Measurements from ENCODE around the gene DOCK11.

Gene DOCK11

DNA sequence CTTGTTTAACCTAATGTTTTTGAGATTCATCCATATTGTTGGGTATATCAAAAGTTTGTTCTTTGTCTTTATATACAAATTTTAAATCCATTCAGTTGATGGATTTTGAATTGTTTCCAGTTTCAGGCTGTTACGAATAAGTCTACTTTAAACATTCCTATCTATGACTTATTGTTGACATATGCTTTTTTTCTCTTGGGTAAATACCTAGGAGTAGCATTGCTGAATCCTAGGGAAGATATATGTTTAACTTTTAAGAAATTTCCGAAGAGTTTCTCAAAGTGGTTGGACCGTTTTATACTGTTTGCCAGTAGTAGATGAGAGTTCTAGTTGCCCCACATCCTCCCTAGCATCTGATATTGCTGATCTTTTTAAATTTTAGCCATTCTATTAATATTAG lies 170.9 kb downstream of the DOCK11 start:
- TF ChIP-seq, protein P1, sequence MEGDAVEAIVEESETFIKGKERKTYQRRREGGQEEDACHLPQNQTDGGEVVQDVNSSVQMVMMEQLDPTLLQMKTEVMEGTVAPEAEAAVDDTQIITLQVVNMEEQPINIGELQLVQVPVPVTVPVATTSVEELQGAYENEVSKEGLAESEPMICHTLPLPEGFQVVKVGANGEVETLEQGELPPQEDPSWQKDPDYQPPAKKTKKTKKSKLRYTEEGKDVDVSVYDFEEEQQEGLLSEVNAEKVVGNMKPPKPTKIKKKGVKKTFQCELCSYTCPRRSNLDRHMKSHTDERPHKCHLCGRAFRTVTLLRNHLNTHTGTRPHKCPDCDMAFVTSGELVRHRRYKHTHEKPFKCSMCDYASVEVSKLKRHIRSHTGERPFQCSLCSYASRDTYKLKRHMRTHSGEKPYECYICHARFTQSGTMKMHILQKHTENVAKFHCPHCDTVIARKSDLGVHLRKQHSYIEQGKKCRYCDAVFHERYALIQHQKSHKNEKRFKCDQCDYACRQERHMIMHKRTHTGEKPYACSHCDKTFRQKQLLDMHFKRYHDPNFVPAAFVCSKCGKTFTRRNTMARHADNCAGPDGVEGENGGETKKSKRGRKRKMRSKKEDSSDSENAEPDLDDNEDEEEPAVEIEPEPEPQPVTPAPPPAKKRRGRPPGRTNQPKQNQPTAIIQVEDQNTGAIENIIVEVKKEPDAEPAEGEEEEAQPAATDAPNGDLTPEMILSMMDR (IDR thresholded peaks at IDR 0.05; ENCODE audit: low read depth, low read length, missing control alignments): no peak
- in situ Hi-C loops (cut with HindIII; ENCODE audit: low sequenced_read_pairs): no loop called here
- no peak overlapping the region for H3K4me3 ChIP-seq (ENCODE audit: low read depth, low read length)
- DNase-seq (ENCODE audit: low read depth): no peak

DNA sequence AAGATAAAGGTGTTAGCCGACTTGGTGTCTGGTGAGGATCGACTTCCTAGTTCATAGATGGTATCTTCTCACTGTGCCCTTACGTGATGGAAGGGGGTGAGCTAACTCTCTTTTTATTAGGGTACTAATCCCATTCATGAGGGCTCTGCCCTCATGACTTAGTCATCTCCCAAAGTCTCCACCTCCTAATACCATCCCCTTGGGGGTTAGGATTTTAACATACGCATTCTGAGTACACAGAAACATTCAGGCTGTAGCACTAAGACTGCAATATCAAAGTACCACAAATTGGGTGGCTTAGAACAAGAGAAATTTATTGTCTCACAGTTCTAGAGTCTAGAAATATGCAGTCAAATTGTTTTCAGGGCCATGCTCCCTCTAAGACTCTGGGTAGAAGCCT lies 173.8 kb downstream of the DOCK11 start:
- in situ Hi-C loops (cut with HindIII; ENCODE audit: low sequenced_read_pairs): no loop called here
- no peak for DNase-seq (ENCODE audit: low read depth)
- TF ChIP-seq, protein P1 (IDR thresholded peaks at IDR 0.05; ENCODE audit: low read depth, low read length, missing control alignments): no peak
- H3K4me3 ChIP-seq (ENCODE audit: low read depth, low read length): no peak overlapping the region

DNA sequence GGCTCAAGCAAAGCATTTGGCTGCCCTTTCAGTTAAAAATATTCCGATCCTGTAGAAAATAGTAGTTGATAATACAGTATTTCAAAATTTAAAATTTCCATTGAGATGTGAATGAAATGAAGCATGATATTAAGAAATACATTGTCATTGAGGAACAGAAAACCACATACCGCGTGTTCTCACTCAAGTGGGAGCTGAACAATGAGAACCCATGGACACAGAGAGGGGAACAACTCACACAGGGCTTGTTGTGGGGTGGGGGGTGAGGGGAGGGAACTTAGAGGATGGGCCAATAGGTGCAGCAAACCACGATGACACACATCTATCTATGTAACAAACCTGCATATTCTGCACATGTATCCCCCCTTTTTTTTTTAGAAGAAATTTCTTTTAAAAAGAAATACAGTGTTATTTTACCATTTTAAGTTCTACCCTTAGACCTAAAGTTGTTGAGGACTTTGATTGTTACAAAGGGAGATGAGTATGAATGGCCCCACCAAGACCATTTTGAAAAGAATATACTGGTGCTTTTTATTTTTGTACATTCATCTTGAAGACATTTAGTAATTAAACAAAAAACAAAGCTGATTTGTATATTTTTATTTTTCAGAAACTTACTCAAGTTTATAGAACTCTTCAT lies 179.8 kb downstream of the DOCK11 start:
- TF ChIP-seq, protein P1 (IDR thresholded peaks at IDR 0.05; ENCODE audit: low read depth, low read length, missing control alignments): no peak
- in situ Hi-C loops (cut with HindIII; ENCODE audit: low sequenced_read_pairs): no loop called here
- DNase-seq (ENCODE audit: low read depth): no peak
- H3K4me3 ChIP-seq (ENCODE audit: low read depth, low read length): no peak overlapping the region

DNA sequence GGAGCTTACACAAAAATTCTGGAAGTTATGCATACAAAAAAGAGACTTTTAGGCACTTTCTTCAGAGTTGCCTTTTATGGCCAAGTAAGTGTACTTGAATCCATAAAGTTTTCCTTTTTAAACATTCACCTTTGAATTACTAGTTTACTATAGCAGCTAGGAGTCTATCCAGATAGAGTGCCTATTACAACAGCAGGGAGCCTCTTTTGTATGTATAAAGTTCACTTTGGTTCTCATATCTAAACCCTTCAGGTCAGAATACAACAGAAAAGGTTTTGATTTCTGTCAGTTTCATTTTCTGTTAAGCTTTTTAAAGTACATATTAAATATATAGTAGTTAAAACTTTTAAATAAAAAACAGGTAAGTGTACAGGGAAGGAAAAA lies 180.3 kb downstream of the DOCK11 start:
- H3K4me3 ChIP-seq (ENCODE audit: low read depth, low read length): no peak overlapping the region
- DNase-seq (ENCODE audit: low read depth): no peak
- TF ChIP-seq, protein P1 (IDR thresholded peaks at IDR 0.05; ENCODE audit: low read depth, low read length, missing control alignments): no peak
- in situ Hi-C loops (cut with HindIII; ENCODE audit: low sequenced_read_pairs): no loop called here

DNA sequence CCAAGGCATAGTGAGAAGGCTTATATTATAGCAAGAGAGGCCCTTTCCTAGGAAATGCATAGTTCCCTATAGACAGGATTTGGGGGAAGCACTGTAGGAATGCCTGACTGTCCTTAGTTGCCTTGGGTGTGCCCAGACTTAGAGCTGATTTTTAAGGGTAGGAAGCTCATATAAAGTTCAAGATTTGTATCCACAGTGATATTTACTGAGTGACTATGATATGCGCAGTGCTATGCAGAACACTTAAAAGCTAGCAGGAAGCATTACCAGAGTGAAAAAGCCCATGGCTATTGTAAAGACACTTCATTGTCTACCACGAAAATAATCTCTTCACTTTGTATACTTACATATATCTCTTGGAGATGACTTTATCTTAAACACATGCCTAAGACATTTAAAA lies 181.7 kb downstream of the DOCK11 start:
- no peak for DNase-seq (ENCODE audit: low read depth)
- in situ Hi-C loops (cut with HindIII; ENCODE audit: low sequenced_read_pairs): no loop called here
- H3K4me3 ChIP-seq (ENCODE audit: low read depth, low read length): no peak overlapping the region
- TF ChIP-seq, protein P1 (IDR thresholded peaks at IDR 0.05; ENCODE audit: low read depth, low read length, missing control alignments): no peak

DNA sequence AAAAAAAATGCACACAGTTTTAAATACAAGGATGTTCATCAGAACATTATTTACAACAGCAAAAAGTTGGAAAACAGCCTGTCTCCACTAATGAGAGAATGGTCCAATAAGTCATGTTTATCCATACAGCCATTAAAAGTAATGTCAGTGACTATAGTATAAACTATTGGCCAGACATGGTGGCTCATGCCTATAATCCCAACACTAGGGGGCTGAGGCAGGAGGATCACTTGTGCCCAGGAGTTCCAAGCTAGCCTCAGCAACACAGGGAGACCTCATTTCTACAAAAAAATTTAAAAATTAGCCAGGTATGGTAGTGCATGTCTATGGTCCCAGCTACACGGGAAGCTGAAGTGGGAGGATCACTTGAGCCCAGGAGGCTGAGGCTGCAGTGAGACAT lies 183.7 kb downstream of the DOCK11 start:
- no peak for DNase-seq (ENCODE audit: low read depth)
- in situ Hi-C loops (cut with HindIII; ENCODE audit: low sequenced_read_pairs): no loop called here
- no peak overlapping the region for H3K4me3 ChIP-seq (ENCODE audit: low read depth, low read length)
- TF ChIP-seq, protein P1 (IDR thresholded peaks at IDR 0.05; ENCODE audit: low read depth, low read length, missing control alignments): peak; percentile 10

Measured in astrocyte of the cerebellum (primary cell).